Suprapubic skin (tissue), 4 donors: Measurements from ENCODE around the gene ELMO1. TPM values are rescaled to one million over a fixed set of nuclear protein-coding genes. Genes with fewer than 3 reads are reported as not detected.

Experiments used
- DNase-seq, 2 donors: peaks; one replicate each; pipeline ENCODE4 v3.0.0-alpha.2; 2019; ENCODE audit warnings: low spot score in 2 of 2
- H3K27ac ChIP-seq: fragments of 200-600 bp; sonication (generic); one replicate; pipeline ENCODE4 v1.5.1; 2019
- H3K27me3 ChIP-seq: fragments of 200-600 bp; sonication (generic); one replicate; pipeline ENCODE4 v1.5.1; 2019
- H3K36me3 ChIP-seq: fragments of 200-600 bp; sonication (generic); one replicate; pipeline ENCODE4 v1.5.1; 2019
- H3K4me1 ChIP-seq: fragments of 200-600 bp; sonication (generic); one replicate; pipeline ENCODE4 v1.5.1; 2019
- H3K4me3 ChIP-seq: fragments of 200-600 bp; sonication (generic); one replicate; pipeline ENCODE4 v1.5.1; 2019; ENCODE audit warnings: mild to moderate bottlenecking
- H3K9me3 ChIP-seq: fragments of 200-600 bp; sonication (generic); one replicate; pipeline ENCODE4 v1.5.1; 2019
- EP300 ChIP-seq: sonication (generic); formaldehyde crosslinking; IDR thresholded peaks from one replicate; pipeline ENCODE4 v1.6.1; 2017; ENCODE audit warnings: antibody characterized with exemption
- POLR2A ChIP-seq, 2 donors: fragments of 450-650 bp; IDR thresholded peaks; one replicate each; pipeline ENCODE4 v1.6.1; 2017; ENCODE audit warnings: antibody characterized with exemption in 2 of 2, mild to moderate bottlenecking in 2 of 2, moderate library complexity in 2 of 2
- POLR2AphosphoS5 ChIP-seq, 3 donors: sonication (generic); formaldehyde crosslinking; IDR thresholded peaks; one replicate each; pipeline ENCODE4 v1.6.1; 2017; ENCODE audit warnings: antibody characterized with exemption in 3 of 3
- WGBS: methylation state at CpG from one replicate; pipeline ENCODE4 v1.1.5; 2018; 5-methylcytosine and 5-hydroxymethylcytosine counted together
- total RNA-seq, 4 donors: library from RNA; depleted of rRNA; stranded (reverse); fragments of >200 nt; gene quantifications; one replicate each; pipeline ENCODE4 v1.1.0, GENCODE V29; 2016
- TF ChIP-seq, protein P1 (sequence below), 2 donors: fragments of 200-600 bp in 1 of 2; fragments of 450-650 bp in 1 of 2; sonication (generic) in 1 of 2; IDR thresholded peaks; one replicate each; pipeline ENCODE4 v1.5.1; 2016 to 2019; ENCODE audit warnings: antibody characterized with exemption in 2 of 2, mild to moderate bottlenecking in 1 of 2, moderate library complexity in 1 of 2

ELMO1 gene
- total RNA-seq, 4 donors from 2014 or later, result 9.8 to 49.6 (median 22.2) TPM

GRCh38 chr7:36929791-36930190, 518.9 kb downstream of the ELMO1 start:
- TF ChIP-seq POLR2AphosphoS5 (IDR thresholded peaks at IDR 0.05) (no peak), POLR2A (IDR thresholded peaks at IDR 0.05) (no peak), EP300 (no peak)
- TF ChIP-seq, protein P1, sequence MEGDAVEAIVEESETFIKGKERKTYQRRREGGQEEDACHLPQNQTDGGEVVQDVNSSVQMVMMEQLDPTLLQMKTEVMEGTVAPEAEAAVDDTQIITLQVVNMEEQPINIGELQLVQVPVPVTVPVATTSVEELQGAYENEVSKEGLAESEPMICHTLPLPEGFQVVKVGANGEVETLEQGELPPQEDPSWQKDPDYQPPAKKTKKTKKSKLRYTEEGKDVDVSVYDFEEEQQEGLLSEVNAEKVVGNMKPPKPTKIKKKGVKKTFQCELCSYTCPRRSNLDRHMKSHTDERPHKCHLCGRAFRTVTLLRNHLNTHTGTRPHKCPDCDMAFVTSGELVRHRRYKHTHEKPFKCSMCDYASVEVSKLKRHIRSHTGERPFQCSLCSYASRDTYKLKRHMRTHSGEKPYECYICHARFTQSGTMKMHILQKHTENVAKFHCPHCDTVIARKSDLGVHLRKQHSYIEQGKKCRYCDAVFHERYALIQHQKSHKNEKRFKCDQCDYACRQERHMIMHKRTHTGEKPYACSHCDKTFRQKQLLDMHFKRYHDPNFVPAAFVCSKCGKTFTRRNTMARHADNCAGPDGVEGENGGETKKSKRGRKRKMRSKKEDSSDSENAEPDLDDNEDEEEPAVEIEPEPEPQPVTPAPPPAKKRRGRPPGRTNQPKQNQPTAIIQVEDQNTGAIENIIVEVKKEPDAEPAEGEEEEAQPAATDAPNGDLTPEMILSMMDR (IDR thresholded peaks at IDR 0.05), result no peak
- H3K27ac ChIP-seq, result no peak overlapping the region
- H3K4me3 ChIP-seq, result no peak overlapping the region
- H3K4me1 ChIP-seq, result no peaks in the 10 kb centered on the region
- H3K9me3 ChIP-seq, result no peaks in the 10 kb centered on the region
- DNase-seq, result no peak
- H3K27me3 ChIP-seq, result no peaks in the 10 kb centered on the region
- WGBS, result 88% methylated on average over 4 of the region's 4 CpGs
- no peaks in the 10 kb centered on the region for H3K36me3 ChIP-seq

- no peak for DNase-seq
- no peak overlapping the region for H3K27ac ChIP-seq
- no peaks in the 10 kb centered on the region for H3K4me1 ChIP-seq
- H3K9me3 ChIP-seq, result no peaks in the 10 kb centered on the region
- no peaks in the 10 kb centered on the region for H3K27me3 ChIP-seq
- no peak overlapping the region for H3K4me3 ChIP-seq
- 100% methylated on average over 2 of the region's 2 CpGs for WGBS
- TF ChIP-seq, protein P1 (IDR thresholded peaks at IDR 0.05), result no peak
- no peaks in the 10 kb centered on the region for H3K36me3 ChIP-seq
These were observed 519.9 kb downstream of the ELMO1 start for GRCh38 chr7:36928718-36929117.

DNA sequence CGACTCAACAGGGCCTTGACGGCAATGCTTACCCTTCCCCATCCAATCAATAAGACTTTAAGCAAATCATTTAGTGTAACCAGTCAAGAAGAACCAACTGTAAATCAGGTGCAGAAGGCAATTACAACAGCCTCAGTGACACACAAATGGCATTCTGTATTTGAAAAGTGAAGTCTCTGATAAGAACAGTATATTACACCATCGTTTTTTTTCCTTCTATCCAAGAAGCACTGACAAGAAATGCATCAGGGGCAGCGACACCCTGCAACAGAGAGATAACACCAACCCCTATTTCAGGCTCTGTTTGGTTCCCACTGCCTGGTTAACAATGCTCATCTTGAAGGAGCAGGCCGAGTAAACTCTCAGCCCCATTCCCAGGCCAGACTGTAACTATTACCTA, 520.4 kb downstream of the ELMO1 start:
- H3K4me1 ChIP-seq, result no peaks in the 10 kb centered on the region
- no peak overlapping the region for H3K4me3 ChIP-seq
- no peak overlapping the region for H3K27ac ChIP-seq
- 93% methylated on average over 5 of the region's 5 CpGs for WGBS
- DNase-seq, result no peak
- H3K36me3 ChIP-seq, result no peaks in the 10 kb centered on the region
- no peak for TF ChIP-seq EP300
- TF ChIP-seq POLR2A (IDR thresholded peaks at IDR 0.05), result no peak
- TF ChIP-seq, protein P1 (IDR thresholded peaks at IDR 0.05), result no peak
- no peak for TF ChIP-seq POLR2AphosphoS5 (IDR thresholded peaks at IDR 0.05)
- H3K27me3 ChIP-seq, result no peaks in the 10 kb centered on the region
- H3K9me3 ChIP-seq, result no peaks in the 10 kb centered on the region

DNA sequence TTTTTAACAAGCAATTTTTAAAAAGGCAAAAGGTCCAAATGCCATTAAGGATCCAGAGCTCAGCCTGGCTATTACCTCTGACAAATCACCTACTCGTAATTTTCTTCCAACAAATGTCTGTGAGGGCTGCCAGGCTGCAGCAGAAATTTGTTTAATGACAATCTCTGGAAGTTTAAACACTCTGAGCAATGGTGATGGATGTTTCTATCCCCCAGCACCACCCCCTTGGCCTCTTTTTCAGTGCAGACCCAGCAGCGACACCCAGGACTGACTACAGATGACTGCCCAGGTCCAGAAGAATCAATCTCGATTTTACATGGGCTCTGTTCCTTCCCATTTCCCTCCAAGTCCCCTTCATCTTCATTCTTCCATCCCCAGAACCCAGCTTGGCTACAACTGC, 523.0 kb downstream of the ELMO1 start:
- Histone ChIP-seq H3K27ac (no peak overlapping the region), H3K4me1 (no peaks in the 10 kb centered on the region), H3K36me3 (no peaks in the 10 kb centered on the region), H3K9me3 (no peaks in the 10 kb centered on the region), H3K27me3 (no peaks in the 10 kb centered on the region), H3K4me3 (no peak overlapping the region)
- DNase-seq, result no peak
- no peak for TF ChIP-seq EP300
- TF ChIP-seq POLR2A (IDR thresholded peaks at IDR 0.05), result no peak
- TF ChIP-seq POLR2AphosphoS5 (IDR thresholded peaks at IDR 0.05), result no peak
- TF ChIP-seq, protein P1 (IDR thresholded peaks at IDR 0.05), result no peak
- WGBS, result 89% methylated on average over 3 of the region's 3 CpGs

GRCh38 chr7:36925207-36925606, 523.5 kb downstream of the ELMO1 start:
- H3K36me3 ChIP-seq, result no peaks in the 10 kb centered on the region
- H3K27ac ChIP-seq, result no peak overlapping the region
- no peaks in the 10 kb centered on the region for H3K4me1 ChIP-seq
- H3K9me3 ChIP-seq, result no peaks in the 10 kb centered on the region
- 91% methylated on average over 5 of the region's 5 CpGs for WGBS
- no peaks in the 10 kb centered on the region for H3K27me3 ChIP-seq
- H3K4me3 ChIP-seq, result no peak overlapping the region
- DNase-seq, result no peak
- TF ChIP-seq, protein P1 (IDR thresholded peaks at IDR 0.05), result no peak
- TF ChIP-seq POLR2A (IDR thresholded peaks at IDR 0.05) (no peak), POLR2AphosphoS5 (IDR thresholded peaks at IDR 0.05) (no peak), EP300 (no peak)
